HG03045 (cell line): ENCODE results near the gene ATG2B.

ENCODE experiments used
- ATAC-seq: cut with Tn5 transposase; IDR thresholded peaks from one replicate; pipeline ENCODE4 v1.9.1; 2021; ENCODE audit warnings: mild to moderate bottlenecking, moderate library complexity; ENCODE audit not compliant: unreplicated experiment

Gene ATG2B, protein sequence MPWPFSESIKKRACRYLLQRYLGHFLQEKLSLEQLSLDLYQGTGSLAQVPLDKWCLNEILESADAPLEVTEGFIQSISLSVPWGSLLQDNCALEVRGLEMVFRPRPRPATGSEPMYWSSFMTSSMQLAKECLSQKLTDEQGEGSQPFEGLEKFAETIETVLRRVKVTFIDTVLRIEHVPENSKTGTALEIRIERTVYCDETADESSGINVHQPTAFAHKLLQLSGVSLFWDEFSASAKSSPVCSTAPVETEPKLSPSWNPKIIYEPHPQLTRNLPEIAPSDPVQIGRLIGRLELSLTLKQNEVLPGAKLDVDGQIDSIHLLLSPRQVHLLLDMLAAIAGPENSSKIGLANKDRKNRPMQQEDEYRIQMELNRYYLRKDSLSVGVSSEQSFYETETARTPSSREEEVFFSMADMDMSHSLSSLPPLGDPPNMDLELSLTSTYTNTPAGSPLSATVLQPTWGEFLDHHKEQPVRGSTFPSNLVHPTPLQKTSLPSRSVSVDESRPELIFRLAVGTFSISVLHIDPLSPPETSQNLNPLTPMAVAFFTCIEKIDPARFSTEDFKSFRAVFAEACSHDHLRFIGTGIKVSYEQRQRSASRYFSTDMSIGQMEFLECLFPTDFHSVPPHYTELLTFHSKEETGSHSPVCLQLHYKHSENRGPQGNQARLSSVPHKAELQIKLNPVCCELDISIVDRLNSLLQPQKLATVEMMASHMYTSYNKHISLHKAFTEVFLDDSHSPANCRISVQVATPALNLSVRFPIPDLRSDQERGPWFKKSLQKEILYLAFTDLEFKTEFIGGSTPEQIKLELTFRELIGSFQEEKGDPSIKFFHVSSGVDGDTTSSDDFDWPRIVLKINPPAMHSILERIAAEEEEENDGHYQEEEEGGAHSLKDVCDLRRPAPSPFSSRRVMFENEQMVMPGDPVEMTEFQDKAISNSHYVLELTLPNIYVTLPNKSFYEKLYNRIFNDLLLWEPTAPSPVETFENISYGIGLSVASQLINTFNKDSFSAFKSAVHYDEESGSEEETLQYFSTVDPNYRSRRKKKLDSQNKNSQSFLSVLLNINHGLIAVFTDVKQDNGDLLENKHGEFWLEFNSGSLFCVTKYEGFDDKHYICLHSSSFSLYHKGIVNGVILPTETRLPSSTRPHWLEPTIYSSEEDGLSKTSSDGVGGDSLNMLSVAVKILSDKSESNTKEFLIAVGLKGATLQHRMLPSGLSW (N-terminal part only)

DNA sequence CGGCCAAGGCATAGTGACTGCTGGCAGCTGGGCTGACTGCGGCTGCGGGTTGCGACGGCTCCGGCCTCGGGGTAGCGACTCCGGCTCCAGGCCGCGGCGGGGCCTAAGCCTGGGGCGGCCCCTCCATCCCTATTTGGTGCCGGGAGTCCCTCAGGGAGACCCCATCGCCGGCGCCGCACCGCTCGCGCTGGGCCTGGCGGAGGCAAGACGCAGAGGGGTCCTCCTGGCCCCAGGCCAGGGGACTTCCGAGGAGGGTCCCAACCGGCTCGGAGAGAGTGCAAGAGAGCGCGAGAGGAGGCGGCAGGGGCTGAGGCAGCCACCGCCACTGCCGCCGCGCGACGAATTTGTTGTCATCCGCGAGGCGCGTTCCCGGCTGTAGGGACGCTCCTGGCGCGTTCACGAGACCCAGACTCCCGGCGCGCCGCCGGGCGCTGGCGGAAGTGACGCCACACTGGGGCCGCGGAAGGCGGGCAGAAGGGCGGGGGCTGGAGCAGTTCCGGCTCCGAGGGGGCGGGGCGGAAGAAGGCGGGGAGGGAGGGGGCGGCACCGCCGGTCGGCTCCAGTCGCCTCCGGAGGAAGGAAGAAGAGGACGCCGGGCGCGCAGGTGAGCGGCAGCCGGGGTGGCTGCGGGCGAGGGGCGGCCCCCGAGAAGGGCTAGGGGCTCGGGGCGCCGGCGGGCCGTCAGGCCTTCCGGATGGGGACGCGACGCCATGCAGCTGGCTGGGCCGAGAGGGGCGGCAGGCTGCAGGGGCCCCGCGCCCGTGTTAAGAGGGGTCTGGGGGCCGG is at the start of gene ATG2B, which contains the start of gene GSKIP:
Gene ATG2B, minus strand, starts transcription at position 377 of the 786 bp plus-strand sequence. Its CDS starts 365 bp downstream, at position 12.
Gene GSKIP, plus strand, starts transcription at position 562 of the 786 bp plus-strand sequence. CDS start 18,722 bp downstream, outside the sequence.
- peak; percentile 80 for ATAC-seq

DNA sequence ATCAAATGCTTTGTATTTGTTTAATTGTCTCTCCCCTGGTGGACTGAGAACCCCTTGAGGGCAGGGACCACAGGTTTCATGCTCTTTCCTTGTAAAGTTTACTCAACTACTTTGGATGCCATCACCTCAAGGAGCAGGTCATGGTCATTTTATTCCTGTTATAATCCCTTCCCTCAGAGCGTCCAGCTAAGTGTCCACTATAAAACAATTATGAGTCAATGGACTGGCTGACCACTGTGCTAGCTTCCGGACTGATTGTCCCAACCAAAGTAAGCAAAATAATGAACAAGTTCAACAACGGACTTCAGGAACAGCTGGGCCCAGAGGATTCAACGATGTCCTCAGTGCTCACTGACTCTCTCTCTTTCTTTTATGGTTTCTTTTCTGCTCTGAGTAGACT is 47.0 kb upstream of the ATG2B start:
- ATAC-seq: no peak

DNA sequence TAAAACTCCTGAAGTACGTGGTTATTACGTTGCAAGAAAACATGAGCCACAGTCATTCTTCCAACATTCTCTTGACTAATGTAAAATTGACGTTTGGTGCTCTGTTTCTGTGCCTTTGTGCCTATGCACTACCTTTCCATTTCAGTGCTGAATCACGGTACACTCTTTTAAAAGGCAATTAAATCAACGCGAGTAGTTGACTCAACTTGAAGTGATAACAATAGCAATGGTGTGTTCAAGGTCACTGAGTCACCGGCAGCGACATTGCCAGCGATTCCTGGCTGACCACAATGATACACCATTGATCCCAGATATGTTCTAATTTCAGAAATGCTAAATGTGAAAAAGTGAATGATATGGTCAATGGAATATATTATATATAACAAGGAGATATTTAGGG is 46.6 kb upstream of the ATG2B start:
- no peak for ATAC-seq

DNA sequence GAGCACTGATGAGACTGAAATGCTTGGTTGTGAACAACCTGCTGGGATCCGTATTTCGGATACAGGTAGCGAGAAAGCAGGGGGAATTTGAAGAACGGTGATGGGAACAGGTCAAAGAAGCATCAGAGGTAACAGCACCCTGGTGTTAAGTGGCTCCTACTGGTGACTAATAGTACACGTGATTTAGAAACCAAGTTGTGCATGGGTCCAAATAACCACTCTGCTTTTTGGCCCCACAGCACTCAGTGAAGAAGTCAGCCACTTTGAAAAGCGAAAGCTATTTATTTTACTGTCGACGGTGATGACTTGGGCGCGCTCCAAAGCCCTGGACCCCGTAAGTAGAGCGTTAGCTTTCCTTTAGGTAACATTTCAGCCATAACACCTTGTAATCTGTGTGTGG is 45.5 kb upstream of the ATG2B start:
- no peak for ATAC-seq

DNA sequence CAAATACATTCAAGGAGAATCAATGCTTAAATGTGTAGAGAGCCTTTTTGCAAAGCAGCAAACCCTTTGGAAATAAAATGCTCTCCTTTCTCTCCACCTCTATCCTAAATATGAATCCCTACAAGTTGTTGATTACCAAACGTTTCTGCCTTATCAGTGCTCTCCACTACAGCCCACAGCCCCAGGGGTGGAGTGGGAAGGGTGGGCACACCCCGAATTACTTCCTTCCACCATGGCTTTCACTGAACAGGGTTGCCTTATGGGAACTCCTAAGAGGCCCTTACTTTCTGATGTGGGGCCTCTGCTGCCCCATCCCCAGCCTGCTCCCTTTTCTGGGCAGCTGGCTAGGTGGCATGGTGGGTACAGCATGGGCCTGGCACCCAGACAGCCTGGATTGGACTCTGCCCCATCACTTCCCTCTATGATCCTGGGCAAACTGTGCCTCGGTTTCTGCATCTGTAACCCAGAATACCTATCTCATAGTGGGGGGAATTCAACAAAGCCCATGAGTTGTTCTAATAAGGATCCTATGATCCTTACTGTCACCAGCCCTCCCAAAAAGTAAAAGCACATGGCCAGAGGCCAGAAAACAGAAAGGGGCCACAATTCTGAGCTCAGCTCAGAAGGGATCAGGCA is 44.9 kb upstream of the ATG2B start:
- no peak for ATAC-seq

DNA sequence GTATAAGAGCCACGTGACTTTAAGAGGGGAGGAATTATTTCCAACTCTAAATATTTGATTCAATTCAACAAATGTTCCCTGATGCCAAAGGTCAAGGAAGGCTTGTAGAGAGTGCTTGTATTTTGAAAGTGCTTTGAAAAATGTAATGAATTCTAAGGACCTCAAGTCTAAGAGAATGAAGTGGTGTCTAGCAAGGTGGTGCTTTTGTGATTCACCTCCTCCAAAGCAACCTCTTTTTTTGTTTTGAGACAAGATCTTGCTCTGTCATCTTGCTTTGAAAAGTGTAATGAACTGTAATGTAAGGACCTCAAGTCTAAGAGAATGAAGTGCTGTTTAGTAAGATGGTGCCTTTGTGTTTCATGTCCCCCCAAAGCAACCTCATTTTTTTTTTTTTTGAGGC is 42.5 kb upstream of the ATG2B start:
- ATAC-seq: no peak

DNA sequence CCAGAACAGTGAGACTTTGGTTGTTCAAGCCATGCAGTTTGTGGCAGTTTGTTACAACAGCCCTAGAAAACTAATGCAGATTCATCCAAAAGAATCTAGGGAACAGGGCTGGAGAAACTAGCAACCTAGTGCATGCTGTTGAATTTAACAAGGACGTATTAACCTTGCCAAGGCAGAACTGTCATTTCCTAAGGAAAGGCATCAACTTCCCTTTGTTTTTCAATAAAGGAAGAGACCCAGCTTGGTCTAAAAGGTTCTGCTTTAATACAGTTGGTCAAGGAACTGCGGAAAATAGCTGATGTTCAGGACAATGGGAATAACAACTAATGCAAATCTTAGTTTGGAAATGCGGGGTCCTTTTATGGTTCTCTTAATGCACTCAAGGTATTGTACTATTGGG is 40.3 kb upstream of the ATG2B start:
- no peak for ATAC-seq

DNA sequence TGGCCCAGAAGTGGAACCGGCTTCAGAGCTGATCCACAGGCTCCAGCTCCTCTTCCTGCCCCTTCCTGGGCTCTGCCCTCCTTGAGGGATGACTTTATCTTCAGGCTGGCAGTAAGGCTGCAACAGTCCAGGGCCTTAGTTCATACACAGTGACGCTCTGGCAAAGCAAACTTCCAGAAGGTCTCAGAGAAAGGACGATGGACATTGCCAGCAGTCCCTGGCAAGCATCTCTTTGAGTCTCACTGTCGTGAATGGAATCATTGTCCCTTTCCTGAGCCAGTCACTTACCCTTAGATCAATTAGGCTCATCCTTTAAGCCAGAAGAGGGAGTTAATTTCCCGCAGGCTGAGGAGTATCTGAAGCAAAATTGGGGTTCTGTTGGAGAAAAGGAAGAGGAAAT is 37.4 kb upstream of the ATG2B start:
- no peak for ATAC-seq

DNA sequence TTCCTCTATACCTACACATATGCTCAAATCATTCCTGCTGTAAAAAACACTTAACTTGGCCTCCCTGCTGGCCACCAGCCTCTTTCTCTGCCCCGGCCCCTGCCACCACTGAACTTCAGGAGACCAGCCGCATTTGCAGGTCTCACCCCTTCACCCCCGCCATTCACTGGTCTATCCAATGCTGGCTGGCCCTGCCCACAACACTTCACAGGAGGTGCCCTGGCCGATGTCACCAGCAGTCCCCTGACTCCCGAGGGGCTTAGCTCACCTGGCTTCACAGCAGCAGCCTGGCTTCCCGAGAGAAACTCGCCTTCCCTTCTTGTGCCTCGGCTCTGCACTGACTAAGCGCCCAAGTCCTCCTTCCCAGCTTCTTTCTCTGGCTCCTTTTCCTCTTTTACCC is 36.3 kb upstream of the ATG2B start:
- no peak for ATAC-seq

DNA sequence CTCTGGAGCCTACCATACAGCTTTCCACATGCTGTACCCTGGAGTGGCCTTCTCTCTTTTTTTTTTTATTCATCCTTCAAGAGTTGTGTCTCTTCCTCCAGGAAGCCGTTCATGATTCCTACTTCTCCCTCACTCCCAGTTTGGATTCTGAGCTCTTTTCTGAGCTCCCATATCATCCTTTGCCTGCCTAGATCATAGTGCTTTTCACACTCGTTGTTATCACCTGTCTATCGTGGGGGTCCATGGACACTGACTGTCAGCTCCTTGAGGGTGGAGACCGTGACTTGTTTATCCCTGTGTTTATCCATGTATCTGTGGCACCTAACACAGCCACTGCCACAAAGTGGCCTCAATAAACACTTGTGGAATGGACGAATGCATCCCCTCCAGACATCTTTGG is 35.8 kb upstream of the ATG2B start:
- no peak for ATAC-seq

DNA sequence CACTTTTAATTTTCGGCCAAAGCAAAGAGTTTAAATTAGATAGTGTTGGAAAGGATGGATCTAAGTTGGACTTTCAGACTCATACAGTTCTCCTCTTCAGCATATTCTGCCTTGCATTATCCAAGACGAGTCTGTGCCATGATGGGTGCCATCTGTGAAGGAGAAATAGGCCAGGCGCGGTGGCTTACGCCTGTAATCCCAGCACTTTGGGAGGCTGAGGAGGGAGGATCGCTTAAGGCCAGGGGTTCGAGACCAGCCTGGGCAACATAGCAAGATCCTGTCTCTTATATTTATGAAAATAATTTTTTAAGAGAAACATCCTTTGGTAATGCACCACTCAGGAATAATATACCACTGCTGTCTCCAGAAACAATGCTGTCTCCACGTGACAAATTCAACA is 35.3 kb upstream of the ATG2B start:
- no peak for ATAC-seq

DNA sequence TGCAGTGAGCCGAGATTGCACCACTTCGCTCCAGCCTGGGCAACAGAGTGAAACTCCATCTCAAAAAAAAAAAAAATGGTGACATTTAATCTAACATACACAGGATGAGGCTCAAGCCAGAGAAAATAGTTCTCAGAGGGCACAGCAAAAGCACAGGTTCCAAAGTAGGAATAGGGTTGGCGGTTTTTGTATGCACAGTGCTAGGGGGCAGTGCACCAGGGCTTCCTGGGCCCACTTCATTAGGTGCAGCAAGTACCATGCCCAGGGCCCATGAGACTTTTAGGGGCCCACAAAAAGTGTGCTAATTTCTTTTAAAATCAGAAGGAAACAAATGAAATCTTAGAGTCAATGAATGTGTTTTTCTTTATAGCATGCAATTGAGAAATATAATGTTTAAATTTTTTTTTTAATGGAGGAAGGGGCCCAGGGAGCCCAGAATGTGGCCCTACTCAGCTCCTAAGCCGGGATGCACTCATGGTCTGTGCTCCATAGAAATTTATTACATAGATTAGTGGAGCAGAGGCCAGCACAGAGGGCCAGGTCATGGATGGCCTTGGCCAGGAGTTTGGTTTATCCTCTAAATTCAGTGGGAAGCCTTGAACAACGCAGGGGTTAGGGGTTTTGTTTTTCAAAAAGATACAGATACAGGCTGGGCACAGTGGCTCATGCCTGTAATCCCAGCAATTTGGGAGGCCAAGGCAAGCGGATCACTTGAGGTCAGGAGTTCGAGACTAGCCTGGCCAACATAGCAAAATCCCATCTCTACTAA is 31.1 kb upstream of the ATG2B start:
- no peak for ATAC-seq

DNA sequence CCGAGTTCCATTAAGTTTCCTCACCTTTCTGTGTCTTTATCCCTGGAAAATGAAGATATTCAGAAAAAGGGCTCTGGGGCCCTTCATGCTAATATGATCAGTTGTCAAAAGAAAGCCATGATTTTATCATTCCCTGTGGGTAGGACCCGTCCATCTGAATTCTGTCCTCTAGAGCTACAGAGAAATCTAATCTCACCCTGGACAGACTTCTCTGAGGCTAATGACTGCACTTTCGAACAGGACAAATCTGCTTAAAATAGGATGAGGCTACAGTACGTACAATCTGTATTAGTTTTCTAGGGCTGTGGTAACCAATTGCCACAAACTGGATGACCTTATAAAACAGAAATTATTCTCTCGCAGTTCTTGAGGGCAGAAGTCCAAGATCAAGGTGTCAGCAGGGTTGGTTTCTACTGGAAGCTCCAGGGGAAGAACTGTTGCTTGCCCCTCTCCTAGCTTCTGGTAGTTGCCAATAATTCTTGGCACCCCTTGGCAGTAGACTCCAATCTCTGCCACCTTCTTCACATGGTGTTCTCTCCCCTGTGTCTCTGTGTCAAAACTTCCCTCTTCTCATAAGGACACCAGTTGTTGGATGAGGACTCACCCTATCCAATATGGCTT is 30.0 kb upstream of the ATG2B start:
- no peak for ATAC-seq

DNA sequence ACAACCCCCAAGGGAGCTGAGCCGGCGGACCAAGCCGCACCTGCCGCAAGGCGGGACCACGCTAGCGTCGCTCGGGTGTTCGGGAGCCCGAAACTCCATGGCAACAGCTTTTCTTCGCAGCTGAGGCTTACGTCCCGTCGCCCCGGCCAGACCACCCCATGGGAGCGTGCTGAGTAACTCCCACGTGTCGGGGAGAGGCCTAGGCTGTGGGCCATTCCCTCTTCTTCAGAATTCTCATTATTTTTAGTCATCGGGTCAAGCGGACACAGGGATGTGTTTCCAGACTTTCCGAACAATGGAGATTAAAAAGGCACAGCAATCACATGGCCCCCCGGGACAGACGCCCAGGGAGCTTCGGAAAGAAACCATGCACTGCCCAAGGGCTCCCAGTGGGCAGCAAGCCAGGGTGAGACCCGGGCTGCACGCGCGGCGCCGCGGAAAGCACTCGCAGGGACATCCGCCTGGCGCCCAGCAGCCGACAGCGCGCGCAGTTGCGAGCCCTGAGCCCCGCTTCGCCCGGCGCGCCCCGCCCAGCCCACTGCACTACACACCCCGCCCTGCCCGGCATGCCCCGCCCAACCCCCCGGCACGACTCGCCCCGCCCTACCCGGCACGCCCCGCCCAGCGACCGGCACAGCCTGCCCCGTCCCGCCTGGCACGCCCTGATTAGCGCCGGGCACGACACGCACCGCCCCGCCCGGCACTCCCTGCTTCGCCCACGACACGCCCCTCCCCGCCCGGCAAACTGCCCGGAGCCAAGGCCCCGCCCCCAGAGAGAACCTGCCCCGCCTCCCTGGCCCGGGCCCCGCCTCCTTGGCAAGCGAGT is 28.4 kb upstream of the ATG2B start:
- peak; percentile 90 for ATAC-seq

DNA sequence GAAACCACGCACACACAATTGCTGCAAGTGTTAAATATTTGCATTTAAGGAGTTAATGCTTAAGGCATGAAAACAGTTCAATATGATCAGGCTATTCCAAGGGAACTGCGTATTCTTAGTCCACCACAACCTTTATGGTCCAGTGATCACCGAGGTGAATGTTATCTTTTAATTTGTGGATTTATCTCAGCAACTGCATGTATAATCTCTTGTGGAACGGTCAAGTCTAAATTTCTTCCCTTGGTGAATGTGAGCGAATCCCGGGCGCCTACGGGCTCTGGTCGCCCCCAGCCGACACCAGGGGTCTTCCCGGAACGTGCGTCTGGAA is 27.8 kb upstream of the ATG2B start:
- no peak for ATAC-seq

DNA sequence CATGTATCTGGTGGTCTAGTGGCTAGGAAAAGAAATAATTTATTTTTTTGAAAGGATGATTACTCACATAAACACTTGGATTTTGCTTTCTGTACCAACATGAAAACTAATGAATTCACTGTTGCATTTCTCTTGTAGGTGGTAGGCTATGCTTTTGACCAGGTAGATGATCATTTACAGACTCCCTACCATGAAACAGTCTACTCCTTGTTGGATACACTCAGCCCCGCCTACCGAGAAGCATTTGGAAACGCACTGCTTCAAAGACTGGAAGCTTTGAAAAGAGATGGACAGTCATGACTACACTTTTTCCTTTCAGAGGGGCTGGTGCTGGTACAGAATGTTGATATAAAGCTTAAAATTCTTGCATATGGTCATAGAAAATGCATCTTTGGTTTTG is 22.2 kb upstream of the ATG2B start:
- ATAC-seq: no peak

DNA sequence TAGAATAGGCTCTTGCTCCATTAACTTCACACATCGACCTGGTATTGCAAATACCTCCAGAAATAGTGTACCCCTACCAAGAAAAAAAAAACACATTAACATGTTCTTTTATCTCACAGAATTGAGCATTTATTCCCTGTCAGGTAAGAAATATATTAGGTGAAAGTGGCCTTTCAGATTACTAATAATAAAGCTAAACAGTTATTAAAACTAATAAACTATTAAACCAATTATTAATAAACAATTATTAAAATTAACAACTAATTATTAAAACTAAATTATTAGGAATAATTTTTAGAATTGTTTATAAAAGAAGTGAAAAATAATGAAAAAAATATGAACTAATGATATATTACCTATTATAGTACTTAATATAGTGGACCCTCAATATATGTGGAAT is 21.6 kb upstream of the ATG2B start:
- no peak for ATAC-seq

DNA sequence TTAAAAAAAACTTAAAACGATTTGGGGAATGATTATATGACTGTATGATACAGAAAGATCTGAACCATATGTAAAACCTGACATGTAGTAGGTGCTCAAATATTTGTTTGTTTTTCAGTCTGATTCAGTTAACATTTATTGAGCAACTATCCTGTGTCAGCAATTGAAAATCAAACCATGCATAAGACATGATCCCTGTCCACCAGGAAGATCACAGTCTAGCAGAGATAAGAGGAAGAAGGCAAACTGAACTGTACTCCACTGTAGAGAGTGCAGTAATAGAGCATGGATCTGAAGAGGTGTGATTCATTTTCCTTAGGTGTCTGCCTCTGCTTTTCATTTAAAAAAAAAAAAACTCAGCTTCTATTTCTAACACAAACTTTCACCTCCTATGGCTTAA is 20.9 kb upstream of the ATG2B start:
- ATAC-seq: no peak
